HG02840 (cell line): ENCODE measurements around the gene HDAC3.
A peak's percentile ranks its signal among the peaks of the same experiment; 100 is the strongest.
"Not testable (repeated sequence)": the region's sequence is repeated elsewhere in the genome, so short reads cannot be mapped to it uniquely, and the experiment has no call there.

ENCODE experiments used
- ATAC-seq: cut with Tn5 transposase; IDR thresholded peaks from one replicate; pipeline ENCODE4 v1.9.1; 2021; ENCODE audit warnings: mild to moderate bottlenecking, moderate library complexity, moderate number of reproducible peaks; ENCODE audit not compliant: unreplicated experiment, low FRiP score

Gene HDAC3

GRCh38 chr5:141636106-141636412 lies 590 bp downstream of the HDAC3 start:
- no peak for ATAC-seq

- no peak for ATAC-seq
These were observed 1.0 kb downstream of the HDAC3 start for GRCh38 chr5:141635646-141636045.

GRCh38 chr5:141634720-141635119 lies 1.9 kb downstream of the HDAC3 start:
- no peak for ATAC-seq

GRCh38 chr5:141633871-141634561 lies 2.6 kb downstream of the HDAC3 start:
- peak; percentile 51 for ATAC-seq

- no peak for ATAC-seq
These were observed 4.0 kb downstream of the HDAC3 start for GRCh38 chr5:141632650-141633049.

- ATAC-seq, result no peak
These were observed 6.0 kb downstream of the HDAC3 start for GRCh38 chr5:141630570-141631140.

- no peak for ATAC-seq
These were observed 8.4 kb downstream of the HDAC3 start for GRCh38 chr5:141628175-141628788.

GRCh38 chr5:141623611-141624010 lies 13.0 kb downstream of the HDAC3 start:
- ATAC-seq, result no peak

GRCh38 chr5:141623186-141623585 lies 13.5 kb downstream of the HDAC3 start:
- ATAC-seq, result peak; percentile 25

- peak; percentile 89 for ATAC-seq
These were observed 17.7 kb downstream of the HDAC3 start, which contains the start of gene DIAPH1 for GRCh38 chr5:141618804-141619554. Gene DIAPH1, minus strand, starts transcription at chr5:141619000. Its CDS starts 86 bp downstream, at chr5:141618914.

GRCh38 chr5:141618030-141618803 lies 18.4 kb downstream of the HDAC3 start:
- peak; percentile 33 for ATAC-seq

- no peak for ATAC-seq
These were observed 19.0 kb downstream of the HDAC3 start for GRCh38 chr5:141617682-141618029.

- ATAC-seq, result no peak
These were observed 19.5 kb downstream of the HDAC3 start for GRCh38 chr5:141617128-141617527.

- ATAC-seq, result no peak
These were observed 20.5 kb downstream of the HDAC3 start for GRCh38 chr5:141615991-141616720.

GRCh38 chr5:141613344-141613743 lies 23.3 kb downstream of the HDAC3 start:
- no peak for ATAC-seq

GRCh38 chr5:141611289-141611688 lies 25.4 kb downstream of the HDAC3 start:
- ATAC-seq, result no peak

GRCh38 chr5:141609921-141610320 lies 26.7 kb downstream of the HDAC3 start:
- ATAC-seq, result not testable (repeated sequence)

GRCh38 chr5:141609044-141609443 lies 27.6 kb downstream of the HDAC3 start:
- no peak for ATAC-seq

- ATAC-seq, result no peak
These were observed 28.1 kb downstream of the HDAC3 start for GRCh38 chr5:141608557-141608956.

GRCh38 chr5:141608046-141608445 lies 28.6 kb downstream of the HDAC3 start:
- no peak for ATAC-seq
